ENCODE results near the gene COL4A4. TPM values are rescaled to one million over a fixed set of nuclear protein-coding genes. Genes with fewer than 3 reads are reported as not detected.

The COL4A4 gene
- polyA plus RNA-seq, 1 donor = 0.08 TPM

DNA sequence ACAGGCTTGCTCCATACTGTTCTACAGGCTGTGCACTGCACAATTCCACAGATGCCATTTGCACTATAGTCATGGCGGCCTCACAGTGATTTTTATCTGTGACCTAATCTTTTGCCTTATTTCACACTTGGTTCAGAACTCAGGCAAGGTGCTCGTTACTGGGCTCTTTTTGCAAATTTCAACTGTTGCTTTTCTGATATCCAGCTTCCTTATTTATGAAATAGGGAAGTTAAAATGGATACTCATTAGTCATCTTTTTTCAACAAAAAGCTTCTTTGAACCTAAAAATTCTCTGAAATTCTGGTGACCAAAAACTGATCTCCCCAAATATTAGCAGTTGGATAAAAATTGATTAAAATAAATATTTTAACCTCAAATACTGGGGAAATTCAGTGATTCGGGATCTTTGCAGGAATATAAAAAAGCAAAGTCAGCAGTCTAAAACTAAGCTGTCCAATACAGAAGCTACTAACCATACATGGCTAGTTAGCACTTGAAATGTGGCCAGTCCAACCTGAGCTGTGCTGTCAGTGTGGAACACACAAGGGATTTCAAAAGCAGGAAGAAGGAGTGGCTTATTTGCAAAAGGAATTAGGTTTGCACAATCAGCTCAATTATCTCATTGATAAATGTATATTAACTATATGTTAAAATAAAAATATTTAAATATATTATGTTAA is 134.4 kb downstream of the COL4A4 start:
- DNase-seq = no peak

DNA sequence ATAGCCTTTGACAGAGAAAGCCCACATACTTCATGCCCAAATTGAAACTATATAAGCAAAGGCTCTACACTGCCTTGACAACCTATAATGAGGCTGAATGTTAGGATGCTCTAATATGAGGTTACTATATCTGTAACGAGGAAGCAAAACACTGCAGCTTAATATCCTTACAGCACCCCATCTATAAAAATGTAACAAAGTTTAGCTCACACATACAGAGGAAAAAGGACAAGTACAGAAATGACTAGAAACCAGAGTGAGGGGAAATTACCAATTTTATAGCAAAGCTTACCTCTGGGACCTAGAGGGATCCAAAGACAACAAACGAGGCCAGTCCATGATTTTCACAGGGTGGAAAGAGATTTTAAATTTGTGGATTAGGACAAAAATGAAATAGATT is 138.5 kb downstream of the COL4A4 start:
- DNase-seq = no peak

DNA sequence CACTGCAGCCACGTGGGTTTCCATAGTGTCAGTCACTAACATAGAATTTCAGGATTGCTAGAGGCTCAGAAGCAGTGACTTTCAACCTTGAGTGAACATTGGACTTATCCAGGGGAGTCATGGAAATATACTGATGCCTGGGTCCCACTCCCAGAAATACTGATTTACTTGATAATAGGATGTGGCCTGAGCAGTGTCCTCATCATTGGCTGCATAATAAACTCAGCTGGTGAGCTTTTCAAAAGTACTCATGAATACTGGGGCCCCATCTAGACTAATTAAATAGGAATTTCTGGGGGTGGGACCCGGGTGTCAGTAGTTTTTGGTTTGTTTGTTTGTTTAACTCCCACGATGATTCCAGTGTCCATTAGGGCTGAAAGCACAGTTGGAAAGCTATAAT is 141.4 kb downstream of the COL4A4 start:
- no peak for DNase-seq

DNA sequence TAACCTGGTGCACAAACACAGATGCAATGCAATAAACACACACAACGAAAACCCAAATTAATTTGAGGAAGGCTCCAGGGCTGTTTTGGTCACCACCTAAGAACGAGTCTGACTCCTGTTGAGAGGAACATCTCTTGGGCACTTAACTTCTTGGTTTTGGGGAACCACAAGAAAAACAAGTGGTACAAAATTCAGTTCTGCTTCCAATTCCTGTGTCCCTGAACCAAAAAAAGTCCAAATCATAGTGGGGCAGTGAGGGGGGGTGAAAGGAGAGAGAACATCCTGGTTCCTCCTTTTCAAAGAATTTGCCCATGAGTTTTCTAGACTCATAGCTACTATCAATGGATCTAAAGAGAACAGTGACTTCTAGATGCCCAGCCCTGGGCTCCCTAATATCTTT is 143.6 kb downstream of the COL4A4 start:
- no peak for DNase-seq

DNA sequence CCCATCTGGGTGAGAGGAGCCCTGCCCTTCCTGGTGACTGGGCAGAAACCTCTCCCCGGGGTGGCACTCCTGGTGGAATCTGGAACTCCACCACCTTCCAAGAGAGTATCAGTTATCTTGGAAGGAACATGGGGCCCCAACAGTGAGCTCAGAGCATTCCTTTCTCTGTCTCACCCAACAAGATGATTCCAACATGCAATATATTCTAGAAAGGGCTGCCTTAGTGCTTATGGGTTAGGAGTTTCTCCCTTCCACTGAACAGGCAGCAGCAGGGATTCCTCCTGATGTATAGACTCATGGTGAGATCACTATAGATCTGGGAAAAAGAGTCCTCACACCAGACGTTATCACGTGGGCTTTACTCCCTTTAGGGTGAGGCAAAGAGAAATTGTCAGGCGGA is 147.1 kb downstream of the COL4A4 start:
- no peak for DNase-seq

DNA sequence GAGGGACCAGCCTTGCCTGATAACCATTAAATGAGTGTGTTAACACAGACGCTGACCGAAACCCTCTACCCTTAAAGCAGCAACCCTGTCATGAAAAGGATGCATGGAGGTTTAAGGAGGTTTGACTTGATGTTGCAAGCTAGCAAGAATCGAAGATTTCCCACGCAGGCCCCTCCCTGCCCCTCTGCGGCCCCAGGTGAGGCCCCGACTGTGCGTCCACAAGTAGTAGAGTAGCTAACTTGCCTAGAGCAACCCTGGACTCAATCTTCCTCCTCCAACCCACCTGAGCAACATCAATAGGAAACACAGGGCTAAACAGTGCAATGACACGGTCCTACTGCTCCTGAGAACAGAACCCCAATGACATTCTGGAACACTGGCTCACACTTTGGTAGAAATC is 150.1 kb downstream of the COL4A4 start:
- DNase-seq = no peak

DNA sequence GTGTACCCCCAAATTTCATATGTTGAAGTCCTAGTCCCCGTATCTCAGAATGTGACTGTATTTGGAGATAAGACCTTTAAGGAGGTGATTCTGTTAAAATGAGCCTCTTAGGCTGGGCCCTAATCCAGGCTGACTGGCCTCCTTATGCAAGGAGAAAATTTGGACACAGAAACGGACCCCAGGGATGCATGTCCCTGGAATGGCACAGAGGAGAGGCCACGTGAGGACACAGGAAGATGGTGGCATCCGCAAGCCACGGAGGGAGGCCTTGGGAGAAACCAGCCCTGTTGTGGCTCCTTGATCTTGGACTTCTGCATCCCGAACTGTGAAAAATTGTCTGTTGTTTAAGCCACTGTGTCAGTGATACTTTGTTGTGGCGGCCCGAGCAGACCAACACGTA is 150.7 kb downstream of the COL4A4 start:
- DNase-seq = no peak

DNA sequence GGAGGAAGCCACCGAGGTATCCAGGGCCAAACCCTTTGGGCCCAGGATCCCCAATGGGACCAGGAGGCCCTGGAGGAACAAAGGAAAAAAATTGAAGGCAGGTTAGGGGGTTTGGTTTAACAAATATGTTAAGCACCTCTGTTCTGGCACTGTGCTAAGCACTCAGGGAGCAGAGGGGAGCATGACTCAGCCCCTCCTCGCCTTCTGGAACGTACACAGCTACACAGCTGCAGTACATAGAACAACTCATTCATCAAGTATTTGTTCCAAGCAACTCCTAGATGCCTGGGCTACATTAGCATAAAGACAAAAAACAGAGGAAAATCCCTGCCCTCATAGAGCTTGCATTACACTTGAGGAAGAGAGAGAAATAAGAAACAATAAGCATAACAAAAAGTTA is 153.6 kb downstream of the COL4A4 start:
- no peak for DNase-seq

DNA sequence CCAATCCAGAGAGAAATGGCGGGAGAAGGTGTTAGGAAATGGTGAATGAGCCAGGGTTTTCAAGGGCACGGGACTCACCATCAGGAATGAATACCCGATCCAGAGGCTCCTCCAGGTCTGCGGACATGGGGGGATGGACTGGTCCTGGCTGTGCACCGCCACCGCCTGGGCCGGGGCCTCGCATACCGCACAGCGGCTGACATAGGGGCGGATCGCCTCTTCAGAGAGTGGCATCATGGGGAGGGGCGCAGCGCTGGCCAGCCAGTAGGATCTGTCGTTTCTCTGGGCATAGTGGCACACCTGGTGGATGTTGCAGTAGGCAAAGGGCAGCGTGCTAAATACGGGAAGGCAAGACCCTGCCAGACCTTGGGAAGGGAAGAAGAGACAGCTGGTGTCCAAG is 156.1 kb downstream of the COL4A4 start:
- DNase-seq = no peak

DNA sequence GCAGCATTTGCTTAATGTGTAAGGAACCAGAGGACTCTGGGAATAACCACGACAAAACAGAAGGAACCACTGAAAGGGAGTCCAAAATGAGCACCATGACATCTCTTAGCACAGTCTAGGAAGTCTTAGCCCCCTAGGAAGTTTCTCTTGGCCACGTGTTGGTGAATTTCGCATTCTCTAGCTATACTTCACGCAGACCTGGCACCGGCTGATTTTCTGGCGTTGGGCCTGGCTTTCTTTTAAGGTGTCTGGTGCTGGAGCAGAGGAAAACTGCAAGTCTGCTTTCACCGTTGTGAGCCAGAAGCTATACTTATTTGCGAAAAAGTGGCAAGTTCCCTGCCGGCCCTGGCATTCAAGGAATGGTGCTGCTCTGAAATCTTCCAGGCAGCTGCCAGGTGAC is 156.9 kb downstream of the COL4A4 start:
- no peak for DNase-seq

DNA sequence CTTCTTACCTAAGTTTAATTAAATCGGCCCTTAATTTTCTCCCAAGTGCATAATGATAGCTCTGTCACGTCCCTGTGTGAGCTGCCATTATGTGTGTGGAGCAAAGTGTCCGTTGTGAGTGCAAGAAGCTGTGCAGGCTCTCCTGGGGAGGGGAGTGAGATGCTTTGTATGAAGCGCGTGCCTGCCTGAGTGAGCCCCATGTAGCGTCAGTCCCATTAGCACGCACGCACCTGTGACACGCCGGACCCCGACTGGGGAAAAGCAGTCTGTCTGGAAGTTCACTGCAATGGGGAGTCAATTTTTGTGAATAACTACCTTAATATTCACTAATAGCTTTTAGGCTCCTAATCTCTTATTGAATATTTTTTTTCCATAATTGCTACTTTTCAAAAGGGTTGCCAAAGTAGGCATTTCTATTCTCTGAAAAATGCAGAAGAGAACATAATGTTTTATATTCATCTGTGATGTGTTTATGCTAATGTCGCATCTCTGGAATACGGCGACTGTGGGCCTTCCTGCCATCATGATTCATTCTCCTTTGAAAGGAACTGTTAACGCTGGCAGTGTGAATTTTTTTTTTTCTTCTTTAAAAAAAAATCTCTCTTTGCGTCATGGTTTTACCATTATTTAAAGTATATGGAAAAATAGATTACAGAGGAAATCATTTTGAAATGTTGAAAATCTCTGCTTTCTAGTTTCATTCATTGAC is 157.7 kb downstream of the COL4A4 start:
- DNase-seq = no peak

DNA sequence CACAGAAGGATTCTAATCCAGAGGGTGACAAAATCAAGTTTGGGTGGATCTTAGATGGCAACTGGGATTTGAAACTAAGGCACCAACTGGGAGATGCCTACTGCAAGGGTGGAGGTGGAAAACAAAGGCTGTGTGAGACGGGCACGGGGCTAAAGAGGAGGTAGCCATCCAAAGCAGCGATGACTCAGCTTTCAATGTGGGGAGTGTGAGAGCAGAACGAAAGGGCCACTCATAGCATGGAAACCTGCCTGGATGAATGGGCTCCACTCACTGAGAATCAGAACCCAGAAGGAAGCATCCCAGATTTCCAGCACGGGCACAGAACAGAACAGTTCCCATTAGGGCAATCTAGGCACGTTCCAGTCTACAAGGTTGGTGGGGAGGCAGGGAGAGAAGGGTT is 159.5 kb downstream of the COL4A4 start:
- no peak for DNase-seq

DNA sequence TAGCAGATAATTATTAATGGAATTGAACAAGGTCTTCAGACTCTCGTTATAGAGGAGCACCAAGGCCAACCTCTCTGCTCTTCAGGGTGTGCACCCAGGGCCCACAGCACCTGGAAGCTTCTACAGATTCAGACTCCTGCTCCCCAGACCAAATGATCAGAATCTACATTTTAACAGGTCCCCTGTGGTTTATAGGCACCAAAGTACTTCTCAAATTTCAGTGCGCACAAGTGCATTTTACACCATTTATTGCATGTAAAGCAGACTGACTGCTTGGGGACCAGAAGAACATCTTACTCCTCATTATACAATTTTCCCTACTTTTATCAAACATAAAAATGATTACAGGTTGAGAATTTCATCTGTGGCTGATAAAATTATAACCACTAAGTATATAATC is 163.9 kb downstream of the COL4A4 start:
- DNase-seq = no peak

DNA sequence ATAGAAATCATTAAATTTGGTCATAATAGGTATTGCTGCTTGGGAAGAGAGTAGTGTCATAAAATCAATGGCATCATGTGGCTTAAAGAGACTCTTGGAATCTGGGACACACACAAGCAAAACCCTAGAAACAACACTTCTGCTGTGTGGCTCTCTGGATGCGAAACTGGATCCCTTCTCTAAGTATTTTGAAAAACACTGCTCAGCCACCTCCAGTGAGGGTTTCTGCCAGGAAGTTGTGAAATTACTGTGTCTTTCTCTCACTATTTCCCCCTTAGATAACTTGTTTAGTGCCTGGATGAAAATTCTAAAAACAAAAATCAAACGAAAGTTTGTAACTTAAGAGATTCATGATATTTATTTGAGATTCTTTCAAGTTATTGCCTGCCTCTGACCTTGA is 164.3 kb downstream of the COL4A4 start:
- DNase-seq = no peak

DNA sequence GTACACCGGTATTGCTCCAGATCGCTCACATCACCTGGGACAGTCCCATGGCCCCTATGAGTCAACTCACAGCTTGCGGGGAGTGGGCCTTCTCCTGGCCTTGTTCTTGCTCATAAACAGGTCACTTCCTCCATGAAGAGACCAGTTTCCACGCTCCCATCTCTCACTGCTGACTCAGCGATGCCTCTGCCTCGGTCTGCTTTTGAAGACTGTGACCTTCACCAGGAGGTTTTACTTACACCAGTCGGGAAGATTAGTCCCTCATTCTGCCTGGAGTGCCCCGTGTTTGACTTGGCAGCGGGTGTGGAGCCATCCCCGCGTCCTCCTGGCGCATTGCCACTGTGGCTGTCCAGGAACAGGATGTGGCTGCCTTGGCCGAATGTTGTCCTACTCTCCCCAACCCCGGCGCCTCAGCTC is 168.4 kb downstream of the COL4A4 start:
- no peak for DNase-seq

DNA sequence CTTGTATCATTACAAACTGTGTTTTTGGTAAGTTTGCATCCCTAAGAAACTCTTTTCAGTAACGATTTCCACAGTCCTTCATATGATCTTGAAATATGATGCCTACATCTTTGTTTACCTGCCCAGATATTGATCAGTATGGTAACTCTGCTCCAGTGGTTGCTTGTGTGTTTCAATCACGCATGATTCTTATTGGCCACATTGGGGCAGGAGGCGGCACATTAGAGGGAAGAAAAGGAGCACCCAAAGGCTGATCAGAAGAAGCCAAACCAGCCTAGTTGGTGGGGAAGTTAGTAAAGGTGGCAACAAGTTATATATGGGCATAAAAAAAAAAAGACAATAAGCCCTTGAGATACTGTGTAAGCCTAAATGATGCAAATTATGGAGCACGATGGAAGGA is 169.2 kb downstream of the COL4A4 start:
- DNase-seq = no peak

DNA sequence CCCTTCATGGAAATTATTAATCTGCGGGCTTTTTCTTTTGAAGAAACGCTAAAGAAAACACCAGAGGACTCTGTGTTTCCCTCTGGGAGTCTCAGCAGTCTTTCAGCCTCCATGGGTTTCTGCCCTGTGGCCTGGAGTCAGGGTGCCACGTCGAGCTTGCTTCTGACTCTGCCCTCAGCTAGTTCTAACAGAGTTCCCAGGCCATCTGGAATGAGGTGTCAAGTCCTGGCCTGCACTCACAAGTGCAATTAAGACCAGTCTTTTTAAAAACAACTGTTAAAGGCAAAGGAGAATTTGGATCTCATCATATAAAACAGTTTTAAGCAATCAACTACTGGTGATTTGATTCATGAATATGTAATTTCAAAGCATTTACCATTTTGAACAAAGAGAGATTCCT is 170.8 kb downstream of the COL4A4 start:
- DNase-seq = no peak

DNA sequence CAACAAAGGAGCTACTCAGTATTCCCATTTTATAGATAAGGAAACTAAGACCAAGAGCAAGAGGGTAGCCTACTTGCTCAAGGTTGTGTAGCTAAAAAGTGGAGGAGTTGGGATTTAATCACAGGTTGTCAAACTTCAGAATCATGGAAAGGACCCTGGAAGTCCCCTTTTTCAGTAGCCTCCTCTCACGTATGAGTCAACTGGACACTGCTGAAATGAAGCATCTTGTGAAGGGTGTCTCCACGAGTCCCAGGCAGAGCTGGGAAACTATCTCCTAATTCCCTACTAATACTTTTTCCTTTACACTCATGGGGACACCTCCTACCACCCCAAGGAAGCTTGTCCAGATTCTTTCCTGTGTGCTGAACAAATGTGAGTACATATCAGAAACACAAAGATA is 172.3 kb downstream of the COL4A4 start:
- DNase-seq = no peak

DNA sequence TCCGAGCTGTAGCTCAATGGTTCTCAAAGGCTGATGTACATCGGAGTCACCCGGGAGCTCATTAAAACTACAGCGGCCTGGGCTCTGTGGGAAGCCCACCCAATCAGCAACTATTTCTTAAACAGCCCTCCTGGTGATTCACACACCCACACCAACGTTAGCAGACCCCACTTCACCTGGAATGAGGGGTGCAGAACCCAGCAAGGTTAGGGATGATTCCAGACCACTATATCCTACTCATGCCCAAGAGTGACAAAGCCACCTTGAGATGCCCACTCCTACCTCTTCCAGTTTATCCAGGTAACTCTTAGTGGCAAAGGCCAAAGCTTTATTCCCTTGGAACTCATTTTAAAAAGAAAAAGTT is 178.4 kb downstream of the COL4A4 start:
- DNase-seq = no peak

DNA sequence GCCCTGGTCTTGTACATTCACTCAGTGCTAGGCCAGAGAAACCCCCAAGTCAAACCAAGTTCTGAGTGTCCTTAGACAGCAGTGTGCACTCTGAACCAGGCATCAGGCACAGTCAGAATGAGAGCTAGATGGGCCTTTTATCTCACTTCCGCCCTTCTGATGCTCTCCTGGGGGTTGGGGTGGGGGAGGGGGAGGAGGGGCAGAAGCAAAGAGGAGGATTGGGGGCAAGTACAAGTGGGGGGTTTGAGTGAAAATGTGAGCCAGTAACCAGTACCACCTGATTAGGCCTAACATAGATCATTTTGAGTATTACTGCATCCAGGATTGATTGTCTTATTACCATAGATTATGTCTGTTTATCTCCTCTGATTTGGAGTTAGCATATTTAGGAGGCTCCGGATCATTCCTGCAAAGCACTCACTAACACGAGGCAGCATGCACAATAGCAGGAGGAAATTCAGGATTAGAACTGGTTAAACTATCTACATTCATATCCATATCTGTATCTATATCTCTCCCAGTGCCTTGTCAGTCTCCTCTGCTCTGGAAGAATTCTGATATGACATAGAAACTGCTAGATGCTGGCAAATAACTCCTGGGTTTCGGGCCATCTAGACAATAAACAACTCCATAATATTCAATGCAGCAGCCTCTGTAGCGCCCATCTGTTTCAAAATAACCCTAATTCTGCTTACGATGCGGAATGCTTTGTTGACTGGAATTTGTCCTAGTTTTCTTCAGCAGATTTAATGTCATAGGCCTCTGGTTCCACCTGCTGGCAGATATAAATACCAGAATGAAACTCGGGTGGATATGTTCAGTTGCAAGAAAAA is 179.0 kb downstream of the COL4A4 start:
- DNase-seq = peak; percentile 76

DNA sequence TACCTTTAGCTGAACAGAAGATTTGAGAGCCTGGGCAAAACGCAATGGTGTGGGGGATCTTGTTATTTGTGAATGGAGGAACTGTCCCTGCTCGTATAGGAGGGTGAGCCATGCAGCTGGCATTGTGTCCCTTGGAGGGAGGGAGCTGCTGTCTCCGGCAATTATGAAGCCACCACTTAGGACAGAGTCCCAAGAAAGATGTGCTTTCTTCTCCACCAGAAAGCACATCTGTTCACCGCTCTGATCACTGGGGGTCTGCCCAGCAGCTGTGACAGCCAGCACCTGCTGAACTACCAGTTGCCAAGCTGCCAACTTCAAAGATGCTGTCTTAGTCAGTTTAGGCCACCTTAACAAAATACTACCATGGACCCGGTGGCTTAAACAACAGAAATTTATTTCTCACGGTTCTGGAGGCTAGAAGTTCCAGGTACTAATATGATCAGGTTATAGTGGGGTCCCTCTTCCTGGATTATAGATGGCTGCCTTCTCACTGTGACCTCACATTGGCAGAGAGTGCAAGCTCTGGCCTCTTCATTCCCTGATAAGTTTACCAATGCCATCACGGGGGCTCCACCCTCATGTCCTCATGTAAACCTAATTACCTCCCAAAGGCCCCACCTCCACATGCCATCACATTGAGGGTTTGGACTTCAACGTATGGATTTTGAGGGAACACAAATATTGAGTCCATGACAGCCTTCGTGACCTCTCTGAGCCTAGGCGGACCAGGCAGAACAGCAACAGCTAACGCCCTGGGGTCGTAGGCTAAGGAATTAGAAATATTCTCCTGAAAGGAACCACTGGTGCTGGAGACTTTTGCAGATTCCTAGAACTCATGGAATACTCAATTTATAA is 179.9 kb downstream of the COL4A4 start:
- no peak for DNase-seq

DNA sequence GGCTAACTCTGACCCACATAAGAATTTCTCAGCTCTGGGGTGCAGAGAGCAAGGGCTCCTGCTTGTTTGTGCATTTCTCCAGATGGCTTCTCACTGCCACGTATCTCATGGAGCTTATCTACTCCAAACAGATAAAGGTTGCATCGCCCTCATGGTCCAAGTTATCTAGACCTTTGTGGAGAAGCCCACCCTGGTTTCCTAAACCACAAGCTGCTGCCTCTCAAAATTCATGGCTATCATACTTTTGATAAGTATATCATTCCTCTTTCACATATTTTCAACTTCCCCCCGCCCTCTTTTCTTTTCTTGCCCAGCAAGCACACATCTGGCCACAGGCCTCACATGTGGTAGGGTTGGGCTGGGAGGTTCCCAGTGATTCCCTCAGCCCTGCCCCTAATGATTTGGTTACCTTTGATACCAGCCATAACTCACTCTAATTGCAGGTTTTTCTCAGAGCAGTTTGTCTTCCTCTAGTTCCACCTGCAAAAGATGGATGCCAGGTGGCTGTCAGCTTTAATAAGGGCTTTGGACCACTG is 182.1 kb downstream of the COL4A4 start:
- DNase-seq = no peak

DNA sequence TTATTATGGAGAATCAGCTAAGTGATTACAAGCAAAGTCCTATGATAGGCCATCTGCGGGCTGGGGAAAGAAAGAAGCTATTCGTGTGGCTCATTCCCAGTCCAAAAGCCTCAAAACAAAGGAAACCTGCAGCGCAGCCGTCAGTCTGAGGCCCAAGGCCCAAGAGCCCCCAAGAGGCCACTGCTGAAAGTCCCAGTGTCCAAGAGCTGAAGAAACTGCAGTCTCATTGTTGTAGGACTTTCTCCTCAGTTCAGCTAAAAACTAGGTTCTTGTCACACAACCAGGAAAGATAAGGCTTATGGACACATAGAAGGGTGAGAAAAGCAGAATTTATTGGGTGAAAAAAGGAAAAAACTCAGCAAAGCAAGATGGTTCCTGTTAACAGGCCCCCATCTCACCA is 185.0 kb downstream of the COL4A4 start:
- DNase-seq = no peak

Measured in hindlimb muscle (tissue), 1 donor.